CD14-positive monocyte (primary cell): ENCODE results near the gene RAB10. TPM values are rescaled to one million over a fixed set of nuclear protein-coding genes. Genes with fewer than 3 reads are reported as not detected.

Experiments used
- DNase-seq, 3 donors: peaks; one replicate each; pipeline ENCODE4 v3.0.0-alpha.2; 2011 to 2022
- H2AFZ ChIP-seq: 2 replicates; pipeline ENCODE4 v1.6.0; 2012; ENCODE audit warnings: mild to moderate bottlenecking, low read depth, low read length, inconsistent platforms; ENCODE audit not compliant: insufficient read depth, poor library complexity, severe bottlenecking
- H3K27ac ChIP-seq, 2 donors: 1 replicate in 1 of 2; 2 replicates in 1 of 2; pipeline ENCODE4 v1.5.1; 2012 to 2013; ENCODE audit warnings: low read length in 2 of 2, control low read depth in 1 of 2, inconsistent platforms in 1 of 2, low read depth in 1 of 2, mild to moderate bottlenecking in 1 of 2
- H3K27me3 ChIP-seq, 2 donors: one replicate each; pipeline versions ENCODE4 v1.6.0 to v1.6.1; 2011 to 2013; ENCODE audit warnings: low read length in 2 of 2; ENCODE audit not compliant: control insufficient read depth in 2 of 2, insufficient read depth in 2 of 2
- H3K36me3 ChIP-seq, 2 donors: replicated peaks in 1 of 2; 1 replicate in 1 of 2; 2 replicates in 1 of 2; pipeline versions ENCODE4 v1.5.1 to v1.6.1; 2012 to 2013; ENCODE audit warnings: low read length in 2 of 2, control low read depth in 1 of 2, inconsistent platforms in 1 of 2, mild to moderate bottlenecking in 1 of 2; ENCODE audit not compliant: insufficient read depth in 2 of 2, control insufficient read depth in 1 of 2
- H3K4me1 ChIP-seq, 2 donors: 1 replicate in 1 of 2; 2 replicates in 1 of 2; pipeline versions ENCODE4 v1.5.1 to v1.6.1; 2012 to 2013; ENCODE audit warnings: low read length in 2 of 2, control low read depth in 1 of 2, inconsistent platforms in 1 of 2, mild to moderate bottlenecking in 1 of 2, moderate library complexity in 1 of 2; ENCODE audit not compliant: insufficient read depth in 2 of 2, control insufficient read depth in 1 of 2
- H3K4me2 ChIP-seq: replicated peaks from 2 replicates; pipeline ENCODE3; 2012; ENCODE audit warnings: low read length, moderate library complexity, mild to moderate bottlenecking; ENCODE audit not compliant: poor library complexity, severe bottlenecking; ENCODE audit errors: extremely low read depth
- H3K4me3 ChIP-seq, 3 experiments: fragments of 200-600 bp in 1 of 3; sonication (generic) in 1 of 3; replicated peaks in 1 of 3; 1 replicate in 2 of 3; 2 replicates in 1 of 3; pipeline ENCODE4 v1.5.1; 2011 to 2013; ENCODE audit warnings: low read length in 3 of 3, mild to moderate bottlenecking in 3 of 3, control low read depth in 2 of 3, low read depth in 2 of 3, inconsistent platforms in 1 of 3, moderate library complexity in 1 of 3
- H3K79me2 ChIP-seq: 2 replicates; pipeline ENCODE4 v1.6.0; 2012; ENCODE audit warnings: mild to moderate bottlenecking, control low read depth, inconsistent platforms, low read length, moderate library complexity; ENCODE audit not compliant: insufficient read depth
- H3K9ac ChIP-seq: 2 replicates; pipeline ENCODE4 v1.6.0; 2017; ENCODE audit warnings: low read length, mild to moderate bottlenecking; ENCODE audit not compliant: insufficient read depth, poor library complexity, severe bottlenecking
- H3K9me3 ChIP-seq, 2 donors: replicated peaks in 1 of 2; 1 replicate in 1 of 2; 2 replicates in 1 of 2; pipeline versions ENCODE4 v1.5.1 to v1.6.1; 2012 to 2013; ENCODE audit warnings: low read length in 2 of 2, control low read depth in 1 of 2; ENCODE audit not compliant: control insufficient read depth in 1 of 2, insufficient read depth in 1 of 2
- H4K20me1 ChIP-seq: 2 replicates; pipeline ENCODE4 v1.6.0; 2012; ENCODE audit warnings: mild to moderate bottlenecking, low read length, control low read depth, moderate library complexity; ENCODE audit not compliant: insufficient read depth
- H3K27ac Mint-ChIP-seq, 7 donors: one replicate each; pipeline ENCODE4 v1.8.0; 2020; ENCODE audit warnings: mild to moderate bottlenecking in 7 of 7, mixed read lengths in 7 of 7, moderate library complexity in 6 of 7, inconsistent platforms in 2 of 7
- H3K27me3 Mint-ChIP-seq, 3 donors: one replicate each; pipeline ENCODE4 v1.8.0; 2021 to 2022; ENCODE audit warnings: low read depth in 3 of 3, mild to moderate bottlenecking in 3 of 3, mixed read lengths in 3 of 3, moderate library complexity in 3 of 3, inconsistent platforms in 1 of 3
- H3K36me3 Mint-ChIP-seq, 2 donors: one replicate each; pipeline ENCODE4 v1.8.0; 2020; ENCODE audit warnings: mixed read lengths in 2 of 2, inconsistent platforms in 1 of 2, mild to moderate bottlenecking in 1 of 2
- H3K4me1 Mint-ChIP-seq: one replicate; pipeline ENCODE4 v1.8.0; 2020; ENCODE audit warnings: mild to moderate bottlenecking, mixed read lengths
- H3K4me3 Mint-ChIP-seq, 2 donors: one replicate each; pipeline ENCODE4 v1.8.0; 2020; ENCODE audit warnings: mild to moderate bottlenecking in 2 of 2, mixed read lengths in 2 of 2, moderate library complexity in 1 of 2
- H3K9me3 Mint-ChIP-seq, 7 donors: one replicate each; pipeline ENCODE4 v1.8.0; 2020 to 2022; ENCODE audit warnings: mixed read lengths in 7 of 7, mild to moderate bottlenecking in 6 of 7, moderate library complexity in 6 of 7, inconsistent platforms in 2 of 7
- CTCF ChIP-seq: fragments of 200-600 bp; IDR thresholded peaks from one replicate; pipeline ENCODE4 v1.8.0; 2022; ENCODE audit warnings: antibody characterized with exemption, mild to moderate bottlenecking
- WGBS: methylation state at CpG from one replicate; pipeline ENCODE4 v1.1.5; 2013; ENCODE audit warnings: missing lambda C conversion rate; ENCODE audit not compliant: insufficient coverage; 5-methylcytosine and 5-hydroxymethylcytosine counted together
- intact Hi-C, 2 donors: fragments of 100-400 bp; cut with micrococcal nuclease; formaldehyde crosslinking; loops; one replicate each; pipeline versions ENCODE4 v1.15.0 to v1.15.1; 2023
- polyA plus RNA-seq, 3 donors: library from polyadenylated mRNA; depleted of rRNA in 1 of 3; unstranded in 2 of 3; stranded (reverse) in 1 of 3; fragments of 300-500 nt in 2 of 3; fragments of >200 nt in 1 of 3; fragmentation: Illumina TruSeq in 2 of 3; gene quantifications; 1 replicate in 2 of 3; 2 replicates in 1 of 3; pipeline ENCODE4 v1.2.3, GENCODE V29; 2012 to 2021

RAB10 gene
- polyA plus RNA-seq, 3 donors, result 38.6 to 258 (median 202) TPM

GRCh38 chr2:25989154-25989553, 44.7 kb upstream of the RAB10 start:
- Histone ChIP-seq H3K36me3 (no peaks in the 10 kb centered on the region), H3K27ac (no peak overlapping the region), H3K4me2 (no peak overlapping the region), H3K4me1 (peaks cover 15 to 23% of the 10 kb centered on the region in 2 donors), H2AFZ (no peak overlapping the region), H3K9ac (no peak overlapping the region), H3K79me2 (no peaks in the 10 kb centered on the region), H4K20me1 (no peaks in the 10 kb centered on the region), H3K27me3 (no peaks in the 10 kb centered on the region), H3K4me3 (no peak overlapping the region), H3K9me3 (no peaks in the 10 kb centered on the region)
- H3K27me3 Mint-ChIP-seq, result peaks cover 0 to 3% (median 2%) of the 10 kb centered on the region in 3 donors
- DNase-seq, result no peak
- peaks cover 0 to 8% (median 0%) of the 10 kb centered on the region in 7 donors for H3K9me3 Mint-ChIP-seq
- no peaks in the 10 kb centered on the region for H3K36me3 Mint-ChIP-seq
- no peak overlapping the region for H3K27ac Mint-ChIP-seq
- peaks cover 28% of the 10 kb centered on the region for H3K4me1 Mint-ChIP-seq
- intact Hi-C loops, result no loop called here
- no peak overlapping the region for H3K4me3 Mint-ChIP-seq
- WGBS, result no CpG with 5 or more reads among the region's 4 CpGs
- no peak for TF ChIP-seq CTCF

- Mint-ChIP-seq H3K9me3 (peaks cover 0 to 6% (median 0%) of the 10 kb centered on the region in 7 donors), H3K27me3 (peaks cover 0 to 3% (median 0%) of the 10 kb centered on the region in 3 donors), H3K27ac (peak overlapping the region; percentile 86 to 95 (median 88)), H3K4me1 (peaks cover 29% of the 10 kb centered on the region), H3K4me3 (peak overlapping the region in 1 of 2 donors; percentile 62), H3K36me3 (no peaks in the 10 kb centered on the region)
- WGBS, result 17% methylated on average over 1 of the region's 3 CpGs
- peaks cover 15 to 23% of the 10 kb centered on the region in 2 donors for H3K4me1 ChIP-seq
- no peaks in the 10 kb centered on the region for H3K27me3 ChIP-seq
- intact Hi-C loops, result loop anchor here (2.0 to 5.0 kb wide), 3 partner anchors 17 to 153 kb away; partner anchors contain the start of gene RAB10 (in 1 of the 2)
- H3K4me2 ChIP-seq, result peak overlapping the region; percentile 29
- H4K20me1 ChIP-seq, result no peaks in the 10 kb centered on the region
- H3K79me2 ChIP-seq, result no peaks in the 10 kb centered on the region
- H3K36me3 ChIP-seq, result no peaks in the 10 kb centered on the region
- TF ChIP-seq CTCF, result no peak
- peak overlapping the region in 1 of 3 experiments; percentile 68 for H3K4me3 ChIP-seq
- DNase-seq, result peak in 1 of 3 donors; percentile 17
- no peaks in the 10 kb centered on the region for H3K9me3 ChIP-seq
- no peak overlapping the region for H2AFZ ChIP-seq
- peak overlapping the region in 1 of 2 donors; percentile 68 for H3K27ac ChIP-seq
- H3K9ac ChIP-seq, result no peak overlapping the region
Measured at GRCh38 chr2:25991965-25992364, 41.9 kb upstream of the RAB10 start.
